ENCODE measurements around the gene BLM. TPM values are rescaled to one million over a fixed set of nuclear protein-coding genes. Genes with fewer than 3 reads are reported as not detected.

BLM gene
- total RNA-seq, 1 donor from 2014 or later = 5.6 TPM

DNA sequence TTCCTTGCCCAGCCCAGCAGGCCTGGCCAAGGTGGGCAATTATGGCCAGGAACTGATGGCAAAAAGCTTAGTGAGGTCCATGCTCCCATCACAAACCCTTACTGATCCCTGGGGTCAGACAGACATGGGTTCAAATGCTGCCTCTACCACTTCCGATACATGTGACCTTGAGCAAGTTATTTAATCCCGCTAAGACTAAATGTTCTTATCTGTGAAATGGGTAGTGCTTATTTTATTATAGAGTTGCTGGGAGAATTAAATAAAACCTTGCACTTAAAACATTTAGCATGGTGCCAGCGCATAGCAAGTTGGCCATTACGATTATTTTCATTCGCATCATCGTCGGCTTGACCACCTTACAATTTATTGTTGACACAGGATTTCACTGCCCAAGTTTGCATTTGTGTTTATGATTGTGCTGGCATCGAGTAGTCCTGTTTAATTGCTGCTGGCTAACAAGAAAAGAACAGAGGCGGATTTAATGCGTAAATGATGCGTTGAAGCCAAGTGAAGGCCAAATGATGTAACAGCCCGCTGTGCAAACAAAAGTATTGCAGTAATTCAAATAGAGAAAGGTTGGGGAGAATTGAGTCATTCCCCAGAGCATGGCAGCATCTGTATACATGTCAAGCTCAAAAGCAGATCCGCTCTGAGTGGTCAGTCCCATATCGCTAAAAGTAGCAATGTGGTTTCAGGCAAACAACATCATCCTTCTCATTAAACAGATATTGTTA lies 144.0 kb downstream of the BLM start:
- Histone ChIP-seq H3K27me3 (ENCODE audit: control insufficient read depth, insufficient read depth, low read length) (no peaks in the 10 kb centered on the region), H3K36me3 (ENCODE audit: control insufficient read depth, insufficient read depth, low read length) (no peaks in the 10 kb centered on the region), H3K4me3 (ENCODE audit: low read depth, low read length) (no peak overlapping the region)
- no peak for TF ChIP-seq CTCF (IDR thresholded peaks at IDR 0.05; ENCODE audit: insufficient read depth, low read length, poor library complexity, severe bottlenecking)
- no peak for DNase-seq (ENCODE audit: low read depth)

DNA sequence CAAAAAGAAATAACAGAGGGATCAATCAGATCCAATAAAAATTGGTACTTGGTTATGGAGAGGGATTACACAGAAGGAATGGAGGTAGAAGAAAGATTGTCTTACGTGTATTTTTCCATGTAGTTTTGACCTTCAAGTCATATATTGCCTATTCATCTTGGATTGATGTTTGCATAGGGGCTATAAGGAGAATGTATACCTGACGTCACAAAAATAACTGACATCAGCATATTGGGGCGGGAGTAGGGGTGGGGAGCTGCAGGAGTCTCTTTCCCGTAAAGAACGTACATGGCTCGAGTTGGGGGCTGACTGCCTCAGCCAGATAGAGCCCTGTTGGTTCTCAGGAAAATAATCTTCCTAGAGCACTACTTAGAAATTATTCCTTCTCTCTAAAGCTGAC lies 145.3 kb downstream of the BLM start:
- no peaks in the 10 kb centered on the region for H3K27me3 ChIP-seq (ENCODE audit: control insufficient read depth, insufficient read depth, low read length)
- no peak for DNase-seq (ENCODE audit: low read depth)
- H3K36me3 ChIP-seq (ENCODE audit: control insufficient read depth, insufficient read depth, low read length) = no peaks in the 10 kb centered on the region

GRCh38 chr15:90862964-90863778 lies 146.0 kb downstream of the BLM start:
- no peak for DNase-seq (ENCODE audit: low read depth)
- TF ChIP-seq CTCF (IDR thresholded peaks at IDR 0.05; ENCODE audit: insufficient read depth, low read length, poor library complexity, severe bottlenecking) = no peak
- H3K36me3 ChIP-seq (ENCODE audit: control insufficient read depth, insufficient read depth, low read length) = no peaks in the 10 kb centered on the region
- no peak overlapping the region for H3K4me3 ChIP-seq (ENCODE audit: low read depth, low read length)
- no peaks in the 10 kb centered on the region for H3K27me3 ChIP-seq (ENCODE audit: control insufficient read depth, insufficient read depth, low read length)

More for the DNA sequence above, 145.3 kb downstream of the BLM start:
- H3K4me3 ChIP-seq (ENCODE audit: low read depth, low read length) = no peak overlapping the region
- no peak for TF ChIP-seq CTCF (IDR thresholded peaks at IDR 0.05; ENCODE audit: insufficient read depth, low read length, poor library complexity, severe bottlenecking)

DNA sequence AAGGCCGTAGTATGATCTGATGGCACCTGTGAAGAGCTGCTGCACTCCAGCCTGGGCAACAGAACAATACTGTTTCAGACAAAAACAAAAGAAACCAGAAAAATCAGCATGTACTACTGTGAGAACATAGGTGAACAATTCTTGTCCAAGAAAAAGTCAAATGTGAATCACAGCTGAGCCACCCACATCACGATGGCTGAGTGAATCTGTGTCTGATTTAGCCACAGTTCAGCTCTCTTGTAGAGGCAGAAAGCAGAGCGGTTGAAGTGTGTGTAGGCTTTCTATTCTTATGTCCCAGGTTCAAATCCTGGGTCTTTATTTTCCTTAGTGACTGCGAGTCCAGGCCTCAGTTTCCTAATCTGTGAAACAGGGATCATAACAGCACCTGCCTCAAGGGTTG lies 146.8 kb downstream of the BLM start:
- DNase-seq (ENCODE audit: low read depth) = no peak
- Histone ChIP-seq H3K4me3 (ENCODE audit: low read depth, low read length) (no peak overlapping the region), H3K27me3 (ENCODE audit: control insufficient read depth, insufficient read depth, low read length) (no peaks in the 10 kb centered on the region), H3K36me3 (ENCODE audit: control insufficient read depth, insufficient read depth, low read length) (no peaks in the 10 kb centered on the region)
- no peak for TF ChIP-seq CTCF (IDR thresholded peaks at IDR 0.05; ENCODE audit: insufficient read depth, low read length, poor library complexity, severe bottlenecking)

DNA sequence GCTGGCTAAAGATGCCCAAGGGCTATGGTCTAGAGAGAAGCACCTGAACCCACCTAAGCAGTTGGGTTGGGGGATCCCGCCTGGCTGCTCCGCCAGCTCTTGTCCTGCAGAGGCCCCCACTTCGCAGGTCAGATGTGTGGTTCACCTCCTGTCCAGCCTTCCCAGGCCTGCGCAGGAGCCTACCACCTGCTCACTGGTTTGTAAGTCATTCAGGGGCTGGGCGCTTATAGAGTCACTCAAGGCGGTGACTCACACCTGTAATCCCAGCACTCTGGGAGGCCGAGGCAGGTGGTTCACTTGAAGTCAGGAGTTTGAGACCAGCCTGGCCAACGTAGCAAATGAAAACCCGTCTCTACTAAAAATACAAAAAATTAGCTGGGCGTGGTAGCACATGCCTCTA lies 147.4 kb downstream of the BLM start:
- TF ChIP-seq CTCF (IDR thresholded peaks at IDR 0.05; ENCODE audit: insufficient read depth, low read length, poor library complexity, severe bottlenecking) = no peak
- no peak overlapping the region for H3K4me3 ChIP-seq (ENCODE audit: low read depth, low read length)
- no peak for DNase-seq (ENCODE audit: low read depth)
- H3K27me3 ChIP-seq (ENCODE audit: control insufficient read depth, insufficient read depth, low read length) = no peaks in the 10 kb centered on the region
- H3K36me3 ChIP-seq (ENCODE audit: control insufficient read depth, insufficient read depth, low read length) = no peaks in the 10 kb centered on the region

Data from kidney epithelial cell (primary cell).